Breast epithelium (tissue), 3 donors: Measurements from ENCODE around the gene CRIM1.

Source experiments
- POLR2A ChIP-seq: fragments of 450-650 bp; IDR thresholded peaks from one replicate; pipeline ENCODE4 v1.6.1; 2016; ENCODE audit warnings: antibody characterized with exemption, mild to moderate bottlenecking, moderate library complexity
- TF ChIP-seq, protein P1 (sequence below), 3 donors: fragments of 450-650 bp; IDR thresholded peaks; one replicate each; pipeline ENCODE4 v1.5.1; 2016 to 2017; ENCODE audit warnings: antibody characterized with exemption in 3 of 3, mild to moderate bottlenecking in 3 of 3, moderate library complexity in 3 of 3

GRCh38 chr2:36513661-36514060 is 158.1 kb downstream of the CRIM1 start:
- TF ChIP-seq, protein P1, sequence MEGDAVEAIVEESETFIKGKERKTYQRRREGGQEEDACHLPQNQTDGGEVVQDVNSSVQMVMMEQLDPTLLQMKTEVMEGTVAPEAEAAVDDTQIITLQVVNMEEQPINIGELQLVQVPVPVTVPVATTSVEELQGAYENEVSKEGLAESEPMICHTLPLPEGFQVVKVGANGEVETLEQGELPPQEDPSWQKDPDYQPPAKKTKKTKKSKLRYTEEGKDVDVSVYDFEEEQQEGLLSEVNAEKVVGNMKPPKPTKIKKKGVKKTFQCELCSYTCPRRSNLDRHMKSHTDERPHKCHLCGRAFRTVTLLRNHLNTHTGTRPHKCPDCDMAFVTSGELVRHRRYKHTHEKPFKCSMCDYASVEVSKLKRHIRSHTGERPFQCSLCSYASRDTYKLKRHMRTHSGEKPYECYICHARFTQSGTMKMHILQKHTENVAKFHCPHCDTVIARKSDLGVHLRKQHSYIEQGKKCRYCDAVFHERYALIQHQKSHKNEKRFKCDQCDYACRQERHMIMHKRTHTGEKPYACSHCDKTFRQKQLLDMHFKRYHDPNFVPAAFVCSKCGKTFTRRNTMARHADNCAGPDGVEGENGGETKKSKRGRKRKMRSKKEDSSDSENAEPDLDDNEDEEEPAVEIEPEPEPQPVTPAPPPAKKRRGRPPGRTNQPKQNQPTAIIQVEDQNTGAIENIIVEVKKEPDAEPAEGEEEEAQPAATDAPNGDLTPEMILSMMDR (IDR thresholded peaks at IDR 0.05): no peak
- no peak for TF ChIP-seq POLR2A
